GM18909 (cell line): ENCODE data around the gene CDK6.
"Not testable (repeated sequence)": the region's sequence is repeated elsewhere in the genome, so short reads cannot be mapped to it uniquely, and the experiment has no call there.

Source experiments
- ATAC-seq: cut with Tn5 transposase; IDR thresholded peaks from one replicate; pipeline ENCODE4 v1.9.1; 2021; ENCODE audit warnings: mild to moderate bottlenecking; ENCODE audit not compliant: unreplicated experiment, poor library complexity

Gene CDK6

DNA sequence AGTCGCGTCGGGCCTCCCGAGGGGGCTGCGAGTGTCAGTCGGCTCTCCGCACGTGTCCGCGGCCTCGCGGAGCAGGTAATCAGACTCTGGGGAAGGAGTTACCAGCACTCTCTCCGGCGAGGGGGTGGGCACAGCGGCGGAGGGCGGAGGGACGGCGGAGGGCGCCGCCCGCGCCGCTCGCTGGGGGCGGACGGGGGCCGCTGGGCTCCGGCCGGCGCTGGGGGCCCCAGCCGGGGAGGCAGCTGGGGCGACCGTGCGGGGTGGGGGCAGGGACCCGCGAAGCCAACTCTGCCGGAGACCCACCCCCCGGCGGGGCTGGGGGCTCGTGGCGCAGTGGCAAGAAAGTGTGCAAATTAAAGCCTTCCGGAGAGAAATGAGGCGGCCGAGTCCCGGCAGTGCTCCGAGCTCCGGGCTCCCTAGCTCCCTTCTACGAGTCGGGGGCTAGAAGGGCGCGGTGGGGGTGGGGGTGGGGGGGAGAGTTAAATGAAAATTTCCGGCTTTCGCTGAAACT lies at the start of gene CDK6:
TSS of gene CDK6 (minus strand) at position 85 of the 511 bp plus-strand sequence. CDS start 3,250 bp downstream, outside the sequence.
- ATAC-seq = peak; percentile 35

DNA sequence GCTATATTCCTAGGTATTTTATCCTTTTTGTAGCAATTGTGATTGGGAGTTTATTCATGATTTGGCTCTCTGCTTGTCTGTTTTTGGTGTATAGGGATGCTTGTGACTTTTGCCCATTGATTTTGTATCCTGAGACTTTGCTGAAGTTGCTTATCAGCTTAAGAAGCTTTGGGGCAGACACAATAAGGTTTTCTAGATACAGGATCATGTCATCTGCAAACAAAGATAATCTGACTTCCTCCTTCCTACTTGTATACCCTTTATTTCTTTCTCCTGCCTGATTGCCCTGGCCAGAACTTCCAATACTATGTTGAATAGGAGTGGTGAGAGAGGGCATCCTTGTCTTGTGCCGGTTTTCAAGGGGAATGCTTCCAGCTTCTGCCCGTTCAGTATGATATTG lies 49.7 kb upstream of the CDK6 start:
- not testable (repeated sequence) for ATAC-seq

DNA sequence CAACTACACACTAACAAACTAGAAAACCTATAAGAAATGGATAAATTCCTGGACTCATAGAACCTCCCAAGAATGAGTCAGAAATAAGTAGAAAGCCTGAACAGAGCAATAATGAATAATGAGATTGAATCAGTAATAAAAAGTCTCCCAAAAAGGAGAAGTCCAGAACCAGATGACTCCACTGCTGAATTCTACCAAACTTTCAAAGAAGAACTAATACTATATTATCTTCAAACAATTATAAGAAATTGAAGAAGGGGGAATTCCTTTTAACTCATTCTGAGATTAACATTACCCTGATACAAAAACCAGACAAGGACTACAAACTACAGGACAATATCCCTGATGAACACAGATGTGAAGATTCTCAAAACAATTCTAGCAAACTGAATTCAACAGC lies 47.8 kb upstream of the CDK6 start:
- no peak for ATAC-seq

DNA sequence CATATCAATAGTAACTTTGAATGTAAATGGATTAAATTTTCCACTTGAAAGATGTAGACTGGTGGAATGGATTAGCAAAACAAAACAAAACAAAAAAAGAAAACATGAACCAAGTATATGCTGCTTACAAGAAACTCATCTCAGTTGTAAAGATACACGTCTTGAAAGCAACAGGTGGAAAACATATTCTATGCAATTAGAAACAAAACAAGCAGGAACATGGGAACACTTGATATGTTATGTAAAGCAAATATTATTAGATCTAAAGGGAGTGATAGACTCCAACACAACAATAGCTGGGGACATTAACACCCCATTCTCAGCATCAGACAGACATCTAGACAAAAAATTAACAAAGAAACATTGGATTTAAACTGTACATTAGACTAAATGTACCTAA lies 46.4 kb upstream of the CDK6 start:
- ATAC-seq = no peak

DNA sequence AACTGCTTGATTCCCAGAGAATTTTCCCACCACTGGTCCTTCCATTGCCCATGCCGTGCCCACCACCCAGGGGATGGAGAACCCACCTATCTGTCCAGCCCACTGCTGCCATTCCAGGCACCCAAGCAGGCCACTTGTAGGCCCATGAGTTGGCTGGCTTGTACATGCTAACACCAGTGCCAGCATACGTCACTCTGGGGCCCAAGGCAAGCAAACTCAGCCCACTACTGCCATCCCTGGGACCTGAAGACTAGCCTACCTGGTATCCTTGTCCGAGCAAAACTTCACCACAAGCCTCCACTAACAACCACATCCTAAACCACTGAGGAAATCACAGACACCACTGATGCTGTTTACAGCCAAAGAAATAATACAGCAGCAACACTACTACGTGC lies 44.7 kb upstream of the CDK6 start:
- ATAC-seq = no peak

DNA sequence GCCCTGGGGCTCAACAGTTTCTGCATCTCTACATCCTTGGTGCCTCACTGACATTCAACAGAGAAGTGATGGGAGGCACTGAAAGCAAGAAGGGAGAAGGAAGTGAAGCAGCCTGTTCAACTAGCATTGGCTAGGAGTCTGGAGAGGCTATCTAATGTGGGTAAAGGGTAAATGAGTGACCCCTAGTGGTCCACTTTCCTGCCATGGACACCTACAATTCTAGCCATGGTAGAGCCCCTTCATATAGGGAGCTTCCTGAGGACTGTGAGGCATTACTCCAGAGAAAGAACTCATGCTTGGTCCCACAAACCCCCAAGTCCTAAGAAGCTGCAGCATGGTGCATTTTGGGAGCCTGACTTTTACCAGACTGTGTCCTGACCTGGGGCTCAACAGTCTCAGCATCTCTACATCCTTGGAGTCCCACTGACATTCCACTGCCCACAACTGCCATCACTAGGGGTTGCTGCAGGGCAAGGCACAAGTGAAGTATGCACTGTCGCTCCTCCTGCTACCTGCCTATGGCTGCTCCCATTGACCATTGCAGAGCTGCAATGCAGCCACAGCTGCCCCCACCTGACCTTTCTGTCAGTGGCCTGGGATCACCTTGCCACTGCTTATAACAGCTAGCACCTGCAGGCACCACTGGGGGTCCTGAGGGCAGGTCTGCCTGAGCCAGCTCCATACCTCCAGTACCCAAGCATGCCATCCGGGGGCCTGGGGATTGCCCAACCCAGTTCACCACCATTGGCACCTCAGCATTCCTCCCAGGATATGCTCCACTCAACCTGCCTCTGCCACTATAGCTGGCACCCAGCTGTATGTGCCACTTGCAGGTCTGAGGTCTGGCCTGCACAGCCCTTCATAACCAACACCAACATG lies 44.1 kb upstream of the CDK6 start:
- peak; percentile 72 for ATAC-seq

DNA sequence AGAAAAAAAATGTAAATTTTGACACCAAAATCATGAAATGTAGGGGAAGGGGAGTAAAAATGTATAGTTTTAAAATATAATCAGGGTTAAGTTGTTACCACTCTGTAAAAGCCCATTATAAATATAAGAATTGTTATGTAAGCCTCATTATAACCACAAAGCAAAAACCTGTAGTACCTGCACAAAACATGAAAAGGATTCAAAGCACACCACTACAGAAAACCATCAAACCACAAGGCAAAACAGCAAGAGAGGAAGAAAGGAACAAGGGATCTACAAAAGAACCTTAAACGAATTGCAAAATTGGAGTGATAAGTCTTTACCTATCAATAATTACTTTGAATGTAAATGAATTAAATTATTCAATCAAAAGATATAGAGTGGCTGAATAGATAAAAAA lies 41.0 kb upstream of the CDK6 start:
- no peak for ATAC-seq

DNA sequence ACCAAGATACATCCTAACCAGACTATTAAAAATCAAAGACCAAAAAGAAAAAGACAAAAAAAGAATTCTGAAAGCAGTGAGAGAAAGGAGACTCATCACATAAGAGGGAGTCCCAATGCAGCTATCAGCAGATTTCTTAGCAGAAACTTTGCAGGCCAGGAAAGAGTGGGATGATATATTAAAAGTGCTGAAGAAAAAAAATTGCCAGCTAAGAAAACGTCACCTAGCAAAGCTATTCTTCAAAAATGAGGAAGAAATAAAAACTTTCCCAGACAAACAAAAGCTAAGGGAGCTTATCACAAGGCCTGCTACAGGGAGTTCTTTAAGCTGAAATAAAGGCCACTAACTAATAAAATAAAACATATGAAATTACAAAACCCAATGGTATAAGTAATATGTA lies 40.5 kb upstream of the CDK6 start:
- ATAC-seq = no peak

DNA sequence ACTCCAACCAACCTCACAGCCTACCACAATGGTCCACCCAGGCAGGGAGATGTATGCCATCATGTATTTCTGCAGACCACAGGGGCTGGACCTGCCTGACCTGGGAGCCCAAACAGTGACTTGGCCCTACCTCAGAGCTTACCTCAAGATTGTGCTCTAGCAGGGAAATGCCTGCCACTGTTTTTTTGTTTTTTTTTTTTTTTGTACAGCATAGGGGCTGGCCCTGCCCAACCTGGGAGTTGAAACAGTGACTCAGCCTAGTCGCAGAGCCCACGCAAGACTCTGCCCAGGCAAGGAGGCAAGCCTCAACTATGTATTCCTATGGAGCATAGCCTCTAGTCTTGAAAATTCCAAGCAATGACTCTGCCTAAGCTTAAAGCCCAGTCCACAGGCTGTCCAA lies 39.3 kb upstream of the CDK6 start:
- ATAC-seq = no peak

DNA sequence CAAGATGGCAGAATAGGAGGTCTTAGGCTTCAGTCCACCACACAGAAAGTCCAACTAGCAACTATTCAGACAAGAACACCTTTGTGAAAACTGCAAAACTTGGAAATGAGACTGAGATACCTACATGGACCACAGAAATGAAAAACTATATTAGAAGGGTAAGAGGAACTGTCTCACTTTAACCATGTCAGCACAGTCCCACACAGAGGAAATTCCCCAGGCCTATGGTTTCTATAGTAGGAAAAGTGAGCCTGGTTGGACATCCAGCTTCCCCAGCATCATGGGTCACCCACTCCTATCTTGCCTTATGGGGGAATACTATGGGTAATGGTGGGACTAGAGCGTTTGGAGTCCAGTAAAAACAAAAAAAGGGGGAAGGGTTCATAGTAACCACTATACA lies 38.8 kb upstream of the CDK6 start:
- no peak for ATAC-seq

DNA sequence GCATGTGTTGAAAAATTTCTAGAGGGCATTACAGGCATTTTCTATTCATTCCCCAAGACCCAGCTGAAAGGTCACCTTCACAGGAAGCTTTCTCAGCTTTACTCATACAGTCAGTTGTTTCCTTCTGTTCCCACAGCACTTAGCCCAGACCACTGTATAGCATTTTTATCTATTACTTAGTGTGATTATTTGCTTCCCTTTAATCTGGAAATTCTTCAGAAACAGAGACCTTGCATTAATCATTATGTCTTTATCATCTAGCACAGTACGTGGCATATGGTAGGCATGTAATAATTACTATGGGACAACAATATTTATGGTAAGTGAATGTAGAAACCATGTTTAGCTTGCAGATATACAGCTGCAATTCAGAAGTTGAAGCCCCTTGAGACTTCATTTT lies 38.2 kb upstream of the CDK6 start:
- ATAC-seq = no peak

DNA sequence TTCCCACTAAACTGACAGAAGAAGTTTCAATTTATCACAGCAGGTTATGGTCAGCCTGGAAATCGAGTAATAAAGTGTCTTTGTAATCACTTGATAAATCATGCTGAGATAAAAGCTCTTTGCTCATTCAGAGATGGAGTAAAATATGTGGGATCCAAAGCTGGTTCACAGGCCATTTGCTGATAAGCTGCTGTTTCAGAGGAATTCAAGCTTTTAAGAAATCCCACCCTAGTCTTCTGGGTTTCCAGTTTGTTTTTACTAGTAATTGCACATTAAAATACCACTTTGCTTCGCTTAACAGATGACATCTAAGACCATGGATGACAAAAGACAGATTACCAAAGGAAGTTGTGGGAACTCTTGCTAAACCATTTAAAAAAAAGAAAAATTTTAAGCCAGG lies 37.4 kb upstream of the CDK6 start:
- no peak for ATAC-seq

DNA sequence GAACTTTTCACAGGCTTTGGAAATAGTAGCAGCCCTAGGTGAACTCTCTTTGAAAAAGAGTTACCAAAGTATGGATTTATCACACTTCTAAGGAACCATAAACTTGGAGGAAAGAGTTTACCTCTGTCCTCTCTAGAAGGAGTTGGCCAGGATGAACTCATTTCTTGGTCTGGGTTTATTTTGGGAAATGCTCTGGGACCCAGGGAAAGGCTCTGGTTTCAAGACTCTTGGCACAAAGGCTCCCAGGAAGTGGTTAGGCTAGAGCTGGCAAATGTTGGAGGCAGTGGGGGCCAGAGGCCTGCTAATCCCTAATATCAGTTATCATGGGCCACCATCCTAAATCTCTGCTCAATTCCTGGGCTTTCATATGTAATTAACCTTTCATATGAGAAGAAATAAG lies 36.3 kb upstream of the CDK6 start:
- no peak for ATAC-seq

DNA sequence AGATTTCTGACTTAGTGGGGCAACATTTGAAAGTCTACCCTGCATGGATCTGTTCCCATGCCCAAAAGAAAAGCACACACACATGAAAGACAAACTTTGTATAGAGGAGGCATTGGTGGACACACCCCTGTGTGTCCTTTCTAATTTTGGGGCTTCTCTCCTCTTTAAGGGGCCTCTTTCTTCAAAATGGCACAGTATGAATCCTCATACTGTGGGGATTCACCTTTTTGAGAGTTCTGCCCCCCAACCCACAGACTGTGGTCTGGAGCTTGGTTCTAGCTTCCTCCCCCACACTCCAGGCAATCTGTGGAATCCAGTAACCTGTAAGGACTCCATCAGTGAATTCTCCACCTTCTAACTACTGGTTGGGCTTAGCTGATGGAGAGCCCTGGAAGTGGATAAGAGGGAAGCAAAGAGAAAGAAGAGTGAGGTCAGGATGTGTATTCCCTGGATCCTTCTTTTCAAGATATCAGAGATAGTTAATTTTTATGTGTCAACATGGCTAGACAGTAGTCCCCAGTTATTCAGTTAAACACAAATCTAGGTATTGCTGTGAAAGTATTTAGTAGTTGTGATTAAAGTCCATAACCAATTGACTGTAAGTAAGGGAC lies 32.4 kb upstream of the CDK6 start:
- ATAC-seq = no peak

DNA sequence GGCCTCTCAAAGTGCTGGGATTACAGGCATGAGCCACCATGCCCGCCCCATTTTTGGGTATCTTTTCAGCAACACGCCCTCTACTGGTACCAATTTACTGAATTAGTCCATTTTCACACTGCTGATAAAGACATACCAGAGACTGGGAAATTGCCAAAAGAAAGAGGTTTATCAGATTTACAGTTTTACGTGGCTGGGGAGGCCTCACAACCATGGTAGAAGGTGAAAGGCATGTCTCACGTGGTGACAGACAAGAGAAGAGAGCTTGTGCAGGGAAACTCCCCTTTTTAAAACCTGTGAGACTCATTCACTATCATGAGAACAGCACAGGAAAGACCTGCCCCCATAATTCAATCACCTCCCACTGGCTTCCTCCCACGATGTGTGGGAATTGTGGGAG lies 27.8 kb upstream of the CDK6 start:
- not testable (repeated sequence) for ATAC-seq

DNA sequence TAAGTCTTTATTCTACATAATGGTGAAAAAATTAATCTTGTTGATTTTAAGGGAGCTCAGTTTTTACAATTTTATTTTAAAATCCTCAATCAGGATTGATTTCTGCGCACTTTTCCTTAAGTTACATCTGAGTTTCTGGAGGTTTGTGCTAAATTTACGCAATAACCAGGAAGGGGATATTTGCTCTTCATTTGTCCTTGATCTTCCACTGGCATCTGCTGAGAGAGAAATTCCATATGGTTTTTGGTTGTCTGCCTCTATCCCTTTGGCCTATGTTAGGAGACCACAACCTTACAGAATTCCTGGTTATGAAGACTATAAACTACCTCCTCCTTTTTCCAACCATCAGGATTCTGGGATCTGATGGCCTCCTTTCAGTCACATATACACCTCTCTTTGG lies 20.1 kb upstream of the CDK6 start:
- ATAC-seq = no peak

DNA sequence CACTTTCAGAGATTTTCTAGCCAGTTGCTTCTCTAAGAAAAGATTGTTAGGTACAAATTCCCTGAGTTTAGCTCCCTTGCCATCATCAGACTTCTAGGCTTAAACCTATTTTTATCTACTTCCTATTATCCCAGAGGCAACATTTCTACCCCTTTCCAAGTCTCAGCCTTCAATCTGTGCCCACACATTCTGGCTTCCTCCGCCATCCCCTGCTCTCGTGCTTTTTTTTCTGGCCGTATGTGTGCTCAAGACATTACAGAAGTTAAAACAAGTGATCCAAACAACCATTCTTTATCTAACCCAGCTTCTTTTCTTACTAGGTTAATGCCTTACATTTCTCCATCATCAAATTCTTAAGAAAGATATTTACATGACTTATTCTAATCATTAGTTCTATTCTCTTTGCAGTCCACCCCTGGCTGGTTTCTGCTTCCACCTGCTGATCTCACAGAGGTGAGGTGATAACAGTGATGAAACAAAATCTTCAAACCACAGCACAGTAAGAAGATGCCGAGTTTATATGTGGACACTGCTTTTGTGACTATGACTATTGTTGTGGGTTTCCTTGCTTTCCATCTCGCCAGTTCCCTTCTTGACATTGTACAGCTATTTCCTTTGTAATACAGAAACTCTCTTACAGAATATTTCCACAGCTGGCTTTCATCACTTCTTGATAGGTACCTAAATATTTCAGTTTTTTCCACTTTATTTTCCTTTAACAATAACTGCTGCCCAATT lies 18.3 kb upstream of the CDK6 start:
- ATAC-seq = no peak

DNA sequence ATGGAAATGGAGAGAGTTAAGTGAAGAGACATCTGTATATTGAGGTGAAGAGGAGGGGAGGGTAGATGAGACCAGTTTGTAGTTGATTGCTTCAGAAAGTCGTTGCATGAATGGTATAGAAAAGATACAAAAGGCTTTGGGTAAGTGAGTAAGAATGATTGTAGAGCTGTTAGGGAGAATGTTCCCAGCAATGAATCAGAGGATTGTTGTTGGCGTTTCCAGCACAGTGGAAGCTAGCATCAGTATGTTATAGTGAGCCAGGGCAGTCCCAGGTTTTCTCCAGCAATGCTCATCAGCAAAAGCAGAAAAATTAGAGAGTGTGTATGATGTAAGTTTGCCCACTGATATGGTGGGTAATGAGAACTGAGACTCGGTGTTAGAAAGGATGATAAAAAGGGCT lies 15.4 kb upstream of the CDK6 start:
- no peak for ATAC-seq

DNA sequence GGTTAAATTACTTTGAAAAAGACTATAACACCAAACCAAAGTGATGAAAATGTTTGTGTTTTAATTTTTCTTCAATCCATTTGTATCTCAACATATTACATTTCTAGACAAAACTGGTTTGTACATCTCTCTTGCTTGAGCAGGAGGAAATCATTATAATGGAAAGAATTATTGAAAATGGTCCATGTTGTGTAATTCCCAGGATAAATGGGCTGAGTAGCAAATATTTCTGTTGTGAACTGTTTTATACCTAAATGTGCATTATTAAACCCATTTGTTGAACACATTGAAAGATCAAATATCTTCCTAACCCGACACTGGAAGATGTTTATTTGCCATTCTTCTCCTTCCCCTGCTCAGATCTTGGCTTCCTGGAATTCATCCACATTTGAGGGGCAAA lies 14.1 kb upstream of the CDK6 start:
- ATAC-seq = no peak

DNA sequence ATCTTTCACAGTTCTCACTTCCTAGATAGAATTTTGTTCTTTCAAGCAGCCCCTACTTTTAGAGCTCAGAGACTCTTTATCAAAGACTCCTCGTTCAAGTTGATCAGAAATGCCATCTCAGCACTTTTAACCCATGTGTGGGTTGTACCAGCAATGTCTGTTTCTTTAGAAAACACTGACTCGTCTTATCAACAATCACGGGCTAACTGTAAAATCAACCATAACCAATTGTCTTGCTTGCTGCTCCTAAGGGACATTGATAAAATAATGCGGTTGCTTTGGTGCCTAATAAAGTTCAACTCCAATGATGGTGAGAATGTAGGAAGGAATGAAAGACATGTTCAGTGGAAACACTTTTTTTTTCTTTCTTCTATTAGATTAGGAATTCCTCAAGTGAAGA lies 12.9 kb upstream of the CDK6 start:
- ATAC-seq = no peak

DNA sequence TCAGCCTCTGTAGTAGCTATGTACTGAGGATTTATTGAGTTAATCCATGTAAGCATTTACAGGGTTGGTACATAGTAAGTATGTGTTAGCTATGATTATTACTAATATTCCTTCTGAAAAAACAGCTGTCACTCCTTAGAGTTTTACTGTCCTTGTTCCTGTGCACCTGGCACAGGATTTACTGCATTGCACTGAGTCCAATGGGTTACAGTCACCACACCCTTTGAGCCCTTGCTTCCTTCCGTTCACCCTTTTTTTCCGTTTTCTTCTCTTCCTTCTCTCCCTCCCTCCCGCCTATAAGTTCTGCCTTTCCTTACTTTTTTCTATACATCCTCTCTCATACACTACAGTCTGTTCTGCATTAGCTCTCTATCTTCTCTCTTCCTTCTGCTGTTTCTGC lies 12.5 kb upstream of the CDK6 start:
- no peak for ATAC-seq
